H9 (cell line): ENCODE results near the gene TERB1. TPM values are rescaled to one million over a fixed set of nuclear protein-coding genes. Genes with fewer than 3 reads are reported as not detected.

Source experiments
- DNase-seq: peaks from one replicate; pipeline ENCODE4 v3.0.0-alpha.2; 2017
- H2AFZ ChIP-seq: one replicate; pipeline ENCODE4 v1.6.1; 2013; ENCODE audit warnings: mild to moderate bottlenecking, low read length, control low read depth, moderate library complexity
- H2AK5ac ChIP-seq: 2 replicates; pipeline ENCODE4 v1.6.1; 2013; ENCODE audit warnings: low read length, control low read depth, mixed read lengths; ENCODE audit not compliant: insufficient read length
- H2BK120ac ChIP-seq: one replicate; pipeline ENCODE4 v1.6.1; 2013; ENCODE audit warnings: low read depth, mild to moderate bottlenecking, low read length, control low read depth, inconsistent platforms; ENCODE audit not compliant: poor library complexity, severe bottlenecking
- H2BK12ac ChIP-seq: 2 replicates; pipeline ENCODE4 v1.6.1; 2013; ENCODE audit warnings: low read length, control low read depth, mixed read lengths, low read depth; ENCODE audit not compliant: insufficient read length
- H2BK15ac ChIP-seq: 2 replicates; pipeline ENCODE4 v1.6.1; 2013; ENCODE audit warnings: low read depth, low read length, control low read depth
- H2BK20ac ChIP-seq: one replicate; pipeline ENCODE4 v1.6.1; 2013; ENCODE audit warnings: low read depth, mild to moderate bottlenecking, low read length, control low read depth, inconsistent platforms; ENCODE audit not compliant: poor library complexity, severe bottlenecking
- H2BK5ac ChIP-seq: 2 replicates; pipeline ENCODE4 v1.6.1; 2013; ENCODE audit warnings: low read length, control low read depth, mixed read lengths; ENCODE audit not compliant: insufficient read length
- H3K14ac ChIP-seq: 2 replicates; pipeline ENCODE4 v1.6.1; 2013; ENCODE audit warnings: low read length, control low read depth; ENCODE audit not compliant: insufficient read depth
- H3K18ac ChIP-seq: 2 replicates; pipeline ENCODE4 v1.6.1; 2013; ENCODE audit warnings: low read depth, mild to moderate bottlenecking, mixed read lengths, low read length, control low read depth; ENCODE audit not compliant: insufficient read length
- H3K23ac ChIP-seq: 2 replicates; pipeline ENCODE4 v1.6.1; 2013; ENCODE audit warnings: low read length, control low read depth, mixed read lengths, low read depth; ENCODE audit not compliant: insufficient read length
- H3K23me2 ChIP-seq: 2 replicates; pipeline ENCODE4 v1.6.1; 2013; ENCODE audit warnings: low read depth, mild to moderate bottlenecking, mixed read lengths, low read length, control low read depth; ENCODE audit not compliant: insufficient read length, poor library complexity, severe bottlenecking
- H3K27ac ChIP-seq: 2 replicates; pipeline ENCODE4 v1.5.1; 2013; ENCODE audit warnings: low read length, control low read depth, mixed read lengths, low read depth; ENCODE audit not compliant: insufficient read length
- H3K27me3 ChIP-seq: 2 replicates; pipeline ENCODE4 v1.6.1; 2013; ENCODE audit warnings: low read length, control low read depth, inconsistent platforms; ENCODE audit not compliant: insufficient read depth
- H3K4ac ChIP-seq: 2 replicates; pipeline ENCODE4 v1.6.1; 2013; ENCODE audit warnings: low read depth, mild to moderate bottlenecking, control low read depth, inconsistent platforms, low read length, moderate library complexity
- H3K4me1 ChIP-seq: 2 replicates; pipeline ENCODE4 v1.6.1; 2013; ENCODE audit warnings: low read length, control low read depth, inconsistent platforms; ENCODE audit not compliant: insufficient read depth
- H3K4me2 ChIP-seq: 2 replicates; pipeline ENCODE4 v1.6.1; 2013; ENCODE audit warnings: low read length, control low read depth, mixed read lengths; ENCODE audit not compliant: insufficient read length, insufficient read depth
- H3K56ac ChIP-seq: 2 replicates; pipeline ENCODE4 v1.6.1; 2013; ENCODE audit warnings: low read depth, mild to moderate bottlenecking, mixed read lengths, low read length, control low read depth; ENCODE audit not compliant: insufficient read length
- H3K79me1 ChIP-seq: 2 replicates; pipeline ENCODE4 v1.6.1; 2013; ENCODE audit warnings: low read depth, mild to moderate bottlenecking, moderate library complexity, low read length, control low read depth, inconsistent platforms; ENCODE audit not compliant: insufficient read depth, poor library complexity, severe bottlenecking
- H3K79me2 ChIP-seq: 2 replicates; pipeline ENCODE4 v1.6.1; 2013; ENCODE audit warnings: low read length, control low read depth, inconsistent platforms; ENCODE audit not compliant: insufficient read depth
- H3K9ac ChIP-seq: 2 replicates; pipeline ENCODE4 v1.6.1; 2013; ENCODE audit warnings: low read length, control low read depth, mixed read lengths; ENCODE audit not compliant: insufficient read length; ENCODE audit errors: extremely low read depth
- H3K9me3 ChIP-seq: one replicate; pipeline ENCODE4 v1.6.1; 2013; ENCODE audit warnings: low read depth, low read length, inconsistent platforms; ENCODE audit not compliant: control insufficient read depth
- H3T11ph ChIP-seq: one replicate; pipeline ENCODE4 v1.6.1; 2013; ENCODE audit warnings: mild to moderate bottlenecking, low read length, control low read depth, inconsistent platforms
- H4K20me1 ChIP-seq: one replicate; pipeline ENCODE4 v1.6.1; 2013; ENCODE audit not compliant: control insufficient read depth, insufficient read length, insufficient read depth
- H4K5ac ChIP-seq: 2 replicates; pipeline ENCODE4 v1.6.1; 2013; ENCODE audit warnings: low read depth, mild to moderate bottlenecking, mixed read lengths, low read length, control low read depth; ENCODE audit not compliant: insufficient read length
- H4K8ac ChIP-seq: replicated peaks from 2 replicates; pipeline ENCODE4 v1.6.1; 2013; ENCODE audit warnings: low read length, control low read depth, mixed read lengths, low read depth; ENCODE audit not compliant: insufficient read length
- H4K91ac ChIP-seq: 2 replicates; pipeline ENCODE4 v1.6.1; 2013; ENCODE audit warnings: low read depth, mild to moderate bottlenecking, moderate library complexity, mixed read lengths, low read length, control low read depth; ENCODE audit not compliant: insufficient read length
- H3K27ac Mint-ChIP-seq, 3 experiments: 2 replicates in 2 of 3; 3 replicates in 1 of 3; pipeline ENCODE4 v1.8.0; 2020 to 2021; ENCODE audit warnings: mixed read lengths in 3 of 3, mild to moderate bottlenecking in 1 of 3, moderate library complexity in 1 of 3
- H3K27me3 Mint-ChIP-seq: 2 replicates; pipeline ENCODE4 v1.8.0; 2021; ENCODE audit warnings: low read depth, mild to moderate bottlenecking, moderate library complexity, mixed read lengths
- H3K36me3 Mint-ChIP-seq, 3 experiments: 2 replicates in 2 of 3; 3 replicates in 1 of 3; pipeline ENCODE4 v1.8.0; 2020 to 2021; ENCODE audit warnings: low read depth in 3 of 3, mixed read lengths in 3 of 3; ENCODE audit not compliant: insufficient read depth in 1 of 3
- H3K4me1 Mint-ChIP-seq, 2 experiments: 2 replicates each; pipeline ENCODE4 v1.8.0; 2020; ENCODE audit warnings: mixed read lengths in 2 of 2
- H3K4me3 Mint-ChIP-seq, 2 experiments: 2 replicates in 1 of 2; 3 replicates in 1 of 2; pipeline ENCODE4 v1.8.0; 2020 to 2021; ENCODE audit warnings: mild to moderate bottlenecking in 2 of 2, mixed read lengths in 2 of 2, moderate library complexity in 1 of 2
- H3K9me3 Mint-ChIP-seq, 2 experiments: 2 replicates in 1 of 2; 3 replicates in 1 of 2; pipeline ENCODE4 v1.8.0; 2020; ENCODE audit warnings: mild to moderate bottlenecking in 2 of 2, mixed read lengths in 2 of 2, moderate library complexity in 1 of 2
- WGBS: extraction: QIAGEN DNeasy Blood & Tissue Kit; methylation state at CpG from one replicate; pipeline ENCODE4 v1.1.7; 2013; ENCODE audit warnings: missing lambda C conversion rate, low lambda C conversion rate, mixed read lengths; ENCODE audit not compliant: insufficient read length; ENCODE audit errors: extremely low coverage; 5-methylcytosine and 5-hydroxymethylcytosine counted together
- total RNA-seq: library from RNA; stranded (reverse); gene quantifications from 2 replicates; pipeline ENCODE4 v1.2.1, GENCODE V29; 2021
- TF ChIP-seq, protein P1 (sequence below): fragments of 200-600 bp; sonication (generic); conservative IDR thresholded peaks from 3 replicates; pipeline ENCODE4 v1.8.0; 2021; ENCODE audit warnings: antibody characterized with exemption, mild to moderate bottlenecking

Gene TERB1
- total RNA-seq, 1 experiment from 2014 or later, result not detected

- Histone ChIP-seq H2BK120ac (no peak overlapping the region), H3K9me3 (no peaks in the 10 kb centered on the region), H3K18ac (no peak overlapping the region), H4K20me1 (no peaks in the 10 kb centered on the region), H4K8ac (no peak overlapping the region), H4K91ac (no peak overlapping the region), H2BK12ac (no peak overlapping the region), H3K79me2 (no peaks in the 10 kb centered on the region), H3K27me3 (no peaks in the 10 kb centered on the region), H2BK20ac (no peak overlapping the region), H3K56ac (no peak overlapping the region), H4K5ac (no peak overlapping the region), H3T11ph (no peak overlapping the region), H3K14ac (no peak overlapping the region), H3K79me1 (no peaks in the 10 kb centered on the region), H2AK5ac (no peak overlapping the region), H3K4me1 (no peaks in the 10 kb centered on the region), H3K23me2 (no peaks in the 10 kb centered on the region), H3K9ac (no peak overlapping the region), H3K4me2 (no peak overlapping the region), H2BK15ac (no peak overlapping the region), H3K27ac (no peak overlapping the region), H3K4ac (no peak overlapping the region), H3K23ac (no peak overlapping the region), H2AFZ (no peak overlapping the region), H2BK5ac (no peak overlapping the region)
- Mint-ChIP-seq H3K4me3 (no peak overlapping the region), H3K36me3 (no peaks in the 10 kb centered on the region), H3K27me3 (no peaks in the 10 kb centered on the region), H3K4me1 (no peaks in the 10 kb centered on the region), H3K27ac (no peak overlapping the region), H3K9me3 (no peaks in the 10 kb centered on the region)
- no peak for DNase-seq
- WGBS, result no CpG with 5 or more reads among the region's 2 CpGs
- TF ChIP-seq, protein P1, sequence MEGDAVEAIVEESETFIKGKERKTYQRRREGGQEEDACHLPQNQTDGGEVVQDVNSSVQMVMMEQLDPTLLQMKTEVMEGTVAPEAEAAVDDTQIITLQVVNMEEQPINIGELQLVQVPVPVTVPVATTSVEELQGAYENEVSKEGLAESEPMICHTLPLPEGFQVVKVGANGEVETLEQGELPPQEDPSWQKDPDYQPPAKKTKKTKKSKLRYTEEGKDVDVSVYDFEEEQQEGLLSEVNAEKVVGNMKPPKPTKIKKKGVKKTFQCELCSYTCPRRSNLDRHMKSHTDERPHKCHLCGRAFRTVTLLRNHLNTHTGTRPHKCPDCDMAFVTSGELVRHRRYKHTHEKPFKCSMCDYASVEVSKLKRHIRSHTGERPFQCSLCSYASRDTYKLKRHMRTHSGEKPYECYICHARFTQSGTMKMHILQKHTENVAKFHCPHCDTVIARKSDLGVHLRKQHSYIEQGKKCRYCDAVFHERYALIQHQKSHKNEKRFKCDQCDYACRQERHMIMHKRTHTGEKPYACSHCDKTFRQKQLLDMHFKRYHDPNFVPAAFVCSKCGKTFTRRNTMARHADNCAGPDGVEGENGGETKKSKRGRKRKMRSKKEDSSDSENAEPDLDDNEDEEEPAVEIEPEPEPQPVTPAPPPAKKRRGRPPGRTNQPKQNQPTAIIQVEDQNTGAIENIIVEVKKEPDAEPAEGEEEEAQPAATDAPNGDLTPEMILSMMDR, result no peak
Measured at GRCh38 chr16:66787427-66787826, 14.0 kb downstream of the TERB1 start.
